Hepatocyte (in vitro differentiated cells): ENCODE data around the gene FRMD6. TPM values are rescaled to one million over a fixed set of nuclear protein-coding genes. Genes with fewer than 3 reads are reported as not detected.
A peak's percentile ranks its signal among the peaks of the same experiment; 100 is the strongest.

ENCODE experiments used
- DNase-seq: peaks from one replicate; pipeline ENCODE4 v3.0.0-alpha.2; 2016; ENCODE audit warnings: low spot score
- H2AFZ ChIP-seq: fragments of 200-600 bp; sonication (generic); 2 replicates; pipeline ENCODE4 v1.6.0; 2016; ENCODE audit warnings: antibody characterized with exemption, mild to moderate bottlenecking
- H3K27ac ChIP-seq: fragments of 200-600 bp; sonication (generic); 2 replicates; pipeline ENCODE4 v1.5.1; 2016; ENCODE audit warnings: mild to moderate bottlenecking
- H3K27me3 ChIP-seq: fragments of 200-600 bp; sonication (generic); 2 replicates; pipeline ENCODE4 v1.6.1; 2016
- H3K36me3 ChIP-seq: fragments of 200-600 bp; sonication (generic); replicated peaks from 2 replicates; pipeline ENCODE4 v1.5.1; 2016; ENCODE audit warnings: low read depth; ENCODE audit not compliant: insufficient read depth
- H3K4me1 ChIP-seq: fragments of 200-600 bp; sonication (generic); 2 replicates; pipeline ENCODE4 v1.5.1; 2016; ENCODE audit warnings: mild to moderate bottlenecking, moderate library complexity; ENCODE audit not compliant: insufficient read depth
- H3K4me2 ChIP-seq: fragments of 200-600 bp; sonication (generic); 2 replicates; pipeline ENCODE4 v1.6.0; 2016
- H3K4me3 ChIP-seq: fragments of 200-600 bp; sonication (generic); 2 replicates; pipeline ENCODE4 v1.5.1; 2016; ENCODE audit warnings: mild to moderate bottlenecking
- H3K79me2 ChIP-seq: fragments of 200-600 bp; sonication (generic); 2 replicates; pipeline ENCODE4 v1.6.0; 2017; ENCODE audit warnings: mild to moderate bottlenecking
- H3K9me2 ChIP-seq: fragments of 200-600 bp; sonication (generic); replicated peaks from 2 replicates; pipeline ENCODE4 v1.6.0; 2017; ENCODE audit warnings: mild to moderate bottlenecking; ENCODE audit not compliant: insufficient read depth
- H3K9me3 ChIP-seq: fragments of 200-600 bp; sonication (generic); 2 replicates; pipeline ENCODE4 v1.5.1; 2016; ENCODE audit warnings: low read depth, mild to moderate bottlenecking
- H4K20me1 ChIP-seq: fragments of 200-600 bp; sonication (generic); 2 replicates; pipeline ENCODE4 v1.6.0; 2016; ENCODE audit warnings: mild to moderate bottlenecking; ENCODE audit not compliant: insufficient read depth, poor library complexity, severe bottlenecking
- EZH2 ChIP-seq: fragments of 200-600 bp; sonication (generic); IDR thresholded peaks from 2 replicates; pipeline ENCODE4 v1.6.1; 2016; ENCODE audit warnings: antibody characterized with exemption, mild to moderate bottlenecking, borderline replicate concordance
- EZH2phosphoT487 ChIP-seq: fragments of 200-600 bp; sonication (generic); IDR thresholded peaks from one replicate; pipeline ENCODE4 v1.6.1; 2018; ENCODE audit warnings: antibody characterized with exemption, mild to moderate bottlenecking, low read depth, moderate library complexity; ENCODE audit not compliant: unreplicated experiment, severe bottlenecking
- WGBS: methylation state at CpG from one replicate; pipeline ENCODE4 v1.1.6; 2016; ENCODE audit warnings: low lambda C conversion rate; ENCODE audit errors: missing lambda C conversion rate; 5-methylcytosine and 5-hydroxymethylcytosine counted together
- polyA plus RNA-seq: library from polyadenylated mRNA; unstranded; fragments of >200 nt; fragmentation: Nextera tagmentation; extraction: Ambion mirVana; gene quantifications from 2 replicates; pipeline ENCODE4 v1.2.1, GENCODE V29; 2016
- total RNA-seq: library from RNA; depleted of rRNA; stranded (reverse); fragments of >200 nt; gene quantifications from 2 replicates; pipeline ENCODE4 v1.2.3, GENCODE V29; 2014
- TF ChIP-seq, protein P1 (sequence below): fragments of 200-600 bp; sonication (generic); IDR thresholded peaks from 2 replicates; pipeline ENCODE4 v1.5.1; 2016; ENCODE audit warnings: antibody characterized with exemption, mild to moderate bottlenecking; ENCODE audit not compliant: poor library complexity

The FRMD6 gene
- total and polyA plus RNA-seq, 2 experiments from 2014 or later: 18.9 to 64.4 TPM

DNA sequence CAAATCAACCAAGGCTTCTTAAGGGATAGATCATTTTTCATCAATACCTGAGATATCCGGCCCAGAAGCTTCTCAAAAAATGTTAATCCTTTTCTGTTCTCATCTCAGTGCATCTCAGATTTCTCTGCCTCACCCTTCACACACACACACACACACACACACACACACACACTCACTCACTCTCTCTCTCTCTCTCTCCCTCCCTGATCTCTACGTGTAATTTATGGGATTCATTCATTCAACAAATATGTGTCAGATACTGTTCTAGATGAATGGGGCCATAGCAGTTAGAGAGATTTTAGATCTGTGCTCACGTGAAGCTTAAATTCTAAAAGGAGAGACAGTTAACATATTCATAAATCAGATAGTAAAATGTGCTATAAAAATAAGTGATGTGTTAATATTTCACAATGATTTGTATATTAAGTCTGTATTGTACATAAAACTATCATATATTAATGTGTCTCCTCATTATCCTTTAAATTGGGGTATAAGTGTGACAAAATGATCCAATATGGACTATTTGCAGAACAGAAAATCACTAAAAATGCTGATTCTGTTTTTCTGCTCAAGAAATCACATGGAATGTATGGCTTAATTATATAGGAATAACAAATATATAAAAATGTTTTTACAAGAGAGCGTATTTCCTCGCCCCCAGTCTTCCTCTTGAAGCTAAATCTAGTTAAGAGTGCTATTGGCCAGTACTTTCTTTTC, 7.3 kb upstream of the FRMD6 start:
- Histone ChIP-seq H3K36me3 (no peaks in the 10 kb centered on the region), H3K4me1 (no peaks in the 10 kb centered on the region), H3K79me2 (peaks cover 11% of the 10 kb centered on the region), H3K27me3 (no peaks in the 10 kb centered on the region), H2AFZ (no peak overlapping the region), H3K4me2 (no peak overlapping the region), H3K9me2 (no peaks in the 10 kb centered on the region), H4K20me1 (no peaks in the 10 kb centered on the region), H3K4me3 (no peak overlapping the region), H3K9me3 (no peaks in the 10 kb centered on the region), H3K27ac (no peak overlapping the region)
- 70% methylated on average over 5 of the region's 5 CpGs for WGBS
- DNase-seq: no peak
- TF ChIP-seq EZH2phosphoT487 (no peak), EZH2 (no peak)
- TF ChIP-seq, protein P1, sequence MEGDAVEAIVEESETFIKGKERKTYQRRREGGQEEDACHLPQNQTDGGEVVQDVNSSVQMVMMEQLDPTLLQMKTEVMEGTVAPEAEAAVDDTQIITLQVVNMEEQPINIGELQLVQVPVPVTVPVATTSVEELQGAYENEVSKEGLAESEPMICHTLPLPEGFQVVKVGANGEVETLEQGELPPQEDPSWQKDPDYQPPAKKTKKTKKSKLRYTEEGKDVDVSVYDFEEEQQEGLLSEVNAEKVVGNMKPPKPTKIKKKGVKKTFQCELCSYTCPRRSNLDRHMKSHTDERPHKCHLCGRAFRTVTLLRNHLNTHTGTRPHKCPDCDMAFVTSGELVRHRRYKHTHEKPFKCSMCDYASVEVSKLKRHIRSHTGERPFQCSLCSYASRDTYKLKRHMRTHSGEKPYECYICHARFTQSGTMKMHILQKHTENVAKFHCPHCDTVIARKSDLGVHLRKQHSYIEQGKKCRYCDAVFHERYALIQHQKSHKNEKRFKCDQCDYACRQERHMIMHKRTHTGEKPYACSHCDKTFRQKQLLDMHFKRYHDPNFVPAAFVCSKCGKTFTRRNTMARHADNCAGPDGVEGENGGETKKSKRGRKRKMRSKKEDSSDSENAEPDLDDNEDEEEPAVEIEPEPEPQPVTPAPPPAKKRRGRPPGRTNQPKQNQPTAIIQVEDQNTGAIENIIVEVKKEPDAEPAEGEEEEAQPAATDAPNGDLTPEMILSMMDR: no peak

DNA sequence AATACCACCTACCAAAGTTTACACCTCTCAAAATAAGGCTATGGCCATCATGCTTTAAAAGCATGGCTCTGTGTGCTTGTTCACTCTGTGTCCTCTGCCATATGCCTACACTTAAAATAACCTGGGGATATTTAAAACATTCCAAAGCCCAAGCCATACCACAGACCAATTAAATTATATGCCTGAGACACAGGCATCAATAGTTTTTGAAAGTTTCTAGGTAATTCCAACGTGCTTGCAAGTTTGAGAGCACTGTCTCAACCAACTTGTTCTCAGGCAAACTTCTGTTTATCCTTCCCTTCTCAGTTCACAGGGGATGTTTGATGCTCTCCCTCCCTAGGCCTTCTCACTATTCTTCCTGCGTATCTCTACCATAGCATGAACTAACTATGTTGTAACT, 3.4 kb upstream of the FRMD6 start:
- Histone ChIP-seq H3K9me3 (no peaks in the 10 kb centered on the region), H3K27me3 (no peaks in the 10 kb centered on the region), H3K4me2 (peak overlapping the region; percentile 95), H3K4me3 (no peak overlapping the region), H3K9me2 (no peaks in the 10 kb centered on the region), H3K79me2 (peaks cover 35% of the 10 kb centered on the region), H3K4me1 (peaks cover 3% of the 10 kb centered on the region), H4K20me1 (no peaks in the 10 kb centered on the region), H3K36me3 (no peaks in the 10 kb centered on the region), H3K27ac (no peak overlapping the region), H2AFZ (no peak overlapping the region)
- 55% methylated on average over 2 of the region's 2 CpGs for WGBS
- TF ChIP-seq, protein P1: no peak
- TF ChIP-seq EZH2phosphoT487 (no peak), EZH2 (no peak)
- no peak for DNase-seq

DNA sequence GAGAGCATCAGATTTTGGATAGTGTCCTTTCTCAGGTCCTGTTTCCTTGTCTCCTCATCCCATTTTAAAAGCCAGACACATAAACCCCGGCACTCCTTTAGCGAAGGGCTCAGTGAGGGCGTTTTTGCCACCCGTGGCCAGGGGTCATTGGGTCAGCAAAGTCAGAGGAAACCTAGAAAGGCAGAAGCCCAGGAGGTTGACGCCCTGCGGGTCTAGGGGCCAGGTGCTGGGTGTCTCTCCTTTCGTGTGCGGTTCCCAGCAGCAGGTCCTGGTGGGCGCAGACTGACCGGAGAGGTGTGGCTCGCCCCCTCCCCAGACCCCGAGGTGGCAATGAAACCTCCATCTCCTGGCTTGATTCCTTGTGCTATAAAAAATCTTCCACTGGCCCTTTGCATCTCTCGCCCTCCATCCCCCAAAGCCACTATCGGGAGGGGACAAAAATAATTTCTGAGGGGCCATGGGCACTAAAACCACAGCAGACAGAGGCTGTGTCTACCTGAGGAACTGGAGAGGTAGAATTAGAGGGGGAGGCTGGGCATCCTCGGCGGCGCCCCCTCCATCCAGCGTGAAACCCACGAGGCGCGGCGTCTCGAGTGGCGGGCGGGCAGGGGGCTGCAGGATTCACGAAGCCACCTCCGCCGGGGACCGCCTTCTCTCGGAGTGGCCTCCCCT, 858 bp upstream of the FRMD6 start:
- peaks cover 61% of the 10 kb centered on the region for H3K79me2 ChIP-seq
- H3K27me3 ChIP-seq: no peaks in the 10 kb centered on the region
- peak overlapping the region; percentile 95 for H3K4me2 ChIP-seq
- H3K36me3 ChIP-seq: no peaks in the 10 kb centered on the region
- TF ChIP-seq, protein P1: no peak
- TF ChIP-seq EZH2 (no peak), EZH2phosphoT487 (no peak)
- 2% methylated on average over 17 of the region's 30 CpGs for whole genome bisulfite sequencing
- peak overlapping the region; percentile 90 for H2AFZ ChIP-seq
- DNase-seq: peak; percentile 34
- no peaks in the 10 kb centered on the region for H4K20me1 ChIP-seq
- peak overlapping the region; percentile 77 for H3K4me3 ChIP-seq
- H3K9me2 ChIP-seq: no peaks in the 10 kb centered on the region
- H3K27ac ChIP-seq: peak overlapping the region; percentile 100
- no peaks in the 10 kb centered on the region for H3K9me3 ChIP-seq
- peaks cover 3% of the 10 kb centered on the region for H3K4me1 ChIP-seq
